Neural cell (in vitro differentiated cells): ENCODE results near the gene PDK4.
"Not testable (repeated sequence)": the region's sequence is repeated elsewhere in the genome, so short reads cannot be mapped to it uniquely, and the experiment has no call there.

Experiments
- EP300 ChIP-seq: fragments of 450-650 bp; conservative IDR thresholded peaks from 2 replicates; pipeline ENCODE4 v1.6.1; 2014; ENCODE audit warnings: antibody characterized with exemption, mild to moderate bottlenecking, moderate library complexity; ENCODE audit not compliant: poor library complexity, severe bottlenecking
- EZH2 ChIP-seq: fragments of 200-600, 300-800 bp; shearing (Covaris generic), sonication (generic); IDR thresholded peaks from 2 replicates; pipeline ENCODE4 v1.6.1; 2014; ENCODE audit warnings: antibody characterized with exemption, low read length, borderline replicate concordance, mild to moderate bottlenecking; ENCODE audit not compliant: insufficient read depth, poor library complexity, severe bottlenecking
- MXI1 ChIP-seq: fragments of 450-650 bp; conservative IDR thresholded peaks from 2 replicates; pipeline ENCODE4 v1.6.1; 2014; ENCODE audit warnings: antibody characterized with exemption, mild to moderate bottlenecking; ENCODE audit not compliant: poor library complexity, severe bottlenecking
- POLR2AphosphoS5 ChIP-seq: IDR thresholded peaks from 2 replicates; pipeline ENCODE4 v1.6.1; 2012
- RAD21 ChIP-seq: fragments of 450-650 bp; conservative IDR thresholded peaks from 2 replicates; pipeline ENCODE4 v1.6.1; 2014; ENCODE audit warnings: antibody characterized with exemption, mild to moderate bottlenecking, moderate library complexity
- SMC3 ChIP-seq: fragments of 450-650 bp; conservative IDR thresholded peaks from 2 replicates; pipeline ENCODE4 v1.6.1; 2014; ENCODE audit warnings: antibody characterized with exemption, mild to moderate bottlenecking, moderate library complexity; ENCODE audit not compliant: poor library complexity
- TAF1 ChIP-seq: IDR thresholded peaks from 2 replicates; pipeline ENCODE4 v1.6.1; 2012; ENCODE audit warnings: low read depth
- TF ChIP-seq, protein P1 (sequence below): fragments of 450-650 bp; IDR thresholded peaks from 2 replicates; pipeline ENCODE4 v1.5.1; 2014; ENCODE audit warnings: antibody characterized with exemption, mild to moderate bottlenecking, moderate library complexity; ENCODE audit not compliant: poor library complexity, severe bottlenecking
- TF ChIP-seq, protein P2 (sequence below): IDR thresholded peaks from 2 replicates; pipeline ENCODE4 v1.6.1; 2012; ENCODE audit warnings: borderline replicate concordance

DNA sequence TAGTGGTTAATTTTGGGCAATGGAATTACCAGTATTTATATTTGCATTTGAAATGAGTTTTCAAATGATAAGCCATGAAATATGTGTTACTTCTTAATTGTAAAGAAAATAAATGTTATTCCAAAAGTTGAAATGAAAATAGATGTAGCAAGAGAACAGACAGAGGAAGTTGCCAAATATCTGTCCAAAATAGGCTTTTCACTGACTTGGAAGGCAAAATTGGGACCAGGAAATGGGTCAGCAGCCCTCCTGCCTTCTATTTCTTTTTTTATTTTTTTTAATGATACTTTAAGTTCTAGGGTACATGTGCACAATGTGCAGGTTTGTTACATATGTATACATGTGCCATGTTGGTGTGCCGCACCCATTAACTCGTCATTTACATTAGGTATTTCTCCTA lies 8.1 kb upstream of the PDK4 start:
- TF ChIP-seq, protein P1, sequence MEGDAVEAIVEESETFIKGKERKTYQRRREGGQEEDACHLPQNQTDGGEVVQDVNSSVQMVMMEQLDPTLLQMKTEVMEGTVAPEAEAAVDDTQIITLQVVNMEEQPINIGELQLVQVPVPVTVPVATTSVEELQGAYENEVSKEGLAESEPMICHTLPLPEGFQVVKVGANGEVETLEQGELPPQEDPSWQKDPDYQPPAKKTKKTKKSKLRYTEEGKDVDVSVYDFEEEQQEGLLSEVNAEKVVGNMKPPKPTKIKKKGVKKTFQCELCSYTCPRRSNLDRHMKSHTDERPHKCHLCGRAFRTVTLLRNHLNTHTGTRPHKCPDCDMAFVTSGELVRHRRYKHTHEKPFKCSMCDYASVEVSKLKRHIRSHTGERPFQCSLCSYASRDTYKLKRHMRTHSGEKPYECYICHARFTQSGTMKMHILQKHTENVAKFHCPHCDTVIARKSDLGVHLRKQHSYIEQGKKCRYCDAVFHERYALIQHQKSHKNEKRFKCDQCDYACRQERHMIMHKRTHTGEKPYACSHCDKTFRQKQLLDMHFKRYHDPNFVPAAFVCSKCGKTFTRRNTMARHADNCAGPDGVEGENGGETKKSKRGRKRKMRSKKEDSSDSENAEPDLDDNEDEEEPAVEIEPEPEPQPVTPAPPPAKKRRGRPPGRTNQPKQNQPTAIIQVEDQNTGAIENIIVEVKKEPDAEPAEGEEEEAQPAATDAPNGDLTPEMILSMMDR = not testable (repeated sequence)
- TF ChIP-seq, protein P2, sequence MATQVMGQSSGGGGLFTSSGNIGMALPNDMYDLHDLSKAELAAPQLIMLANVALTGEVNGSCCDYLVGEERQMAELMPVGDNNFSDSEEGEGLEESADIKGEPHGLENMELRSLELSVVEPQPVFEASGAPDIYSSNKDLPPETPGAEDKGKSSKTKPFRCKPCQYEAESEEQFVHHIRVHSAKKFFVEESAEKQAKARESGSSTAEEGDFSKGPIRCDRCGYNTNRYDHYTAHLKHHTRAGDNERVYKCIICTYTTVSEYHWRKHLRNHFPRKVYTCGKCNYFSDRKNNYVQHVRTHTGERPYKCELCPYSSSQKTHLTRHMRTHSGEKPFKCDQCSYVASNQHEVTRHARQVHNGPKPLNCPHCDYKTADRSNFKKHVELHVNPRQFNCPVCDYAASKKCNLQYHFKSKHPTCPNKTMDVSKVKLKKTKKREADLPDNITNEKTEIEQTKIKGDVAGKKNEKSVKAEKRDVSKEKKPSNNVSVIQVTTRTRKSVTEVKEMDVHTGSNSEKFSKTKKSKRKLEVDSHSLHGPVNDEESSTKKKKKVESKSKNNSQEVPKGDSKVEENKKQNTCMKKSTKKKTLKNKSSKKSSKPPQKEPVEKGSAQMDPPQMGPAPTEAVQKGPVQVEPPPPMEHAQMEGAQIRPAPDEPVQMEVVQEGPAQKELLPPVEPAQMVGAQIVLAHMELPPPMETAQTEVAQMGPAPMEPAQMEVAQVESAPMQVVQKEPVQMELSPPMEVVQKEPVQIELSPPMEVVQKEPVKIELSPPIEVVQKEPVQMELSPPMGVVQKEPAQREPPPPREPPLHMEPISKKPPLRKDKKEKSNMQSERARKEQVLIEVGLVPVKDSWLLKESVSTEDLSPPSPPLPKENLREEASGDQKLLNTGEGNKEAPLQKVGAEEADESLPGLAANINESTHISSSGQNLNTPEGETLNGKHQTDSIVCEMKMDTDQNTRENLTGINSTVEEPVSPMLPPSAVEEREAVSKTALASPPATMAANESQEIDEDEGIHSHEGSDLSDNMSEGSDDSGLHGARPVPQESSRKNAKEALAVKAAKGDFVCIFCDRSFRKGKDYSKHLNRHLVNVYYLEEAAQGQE = not testable (repeated sequence)
- TF ChIP-seq RAD21, EZH2, EP300, POLR2AphosphoS5, MXI1, SMC3, TAF1: not testable (repeated sequence)
